NT2/D1 (cell line): Measurements from ENCODE around the gene CYTIP.

Experiments used
- SUZ12 ChIP-seq: IDR thresholded peaks from 2 replicates; pipeline ENCODE4 v1.6.1; 2011; ENCODE audit not compliant: insufficient read length, insufficient read depth; ENCODE audit errors: extremely low read depth
- YY1 ChIP-seq: IDR thresholded peaks from 2 replicates; pipeline ENCODE4 v1.6.1; 2011; ENCODE audit not compliant: insufficient read length, insufficient read depth
- ZNF274 ChIP-seq: IDR thresholded peaks from 2 replicates; pipeline ENCODE4 v1.6.1; 2011; ENCODE audit warnings: mild to moderate bottlenecking, low read depth, low read length

DNA sequence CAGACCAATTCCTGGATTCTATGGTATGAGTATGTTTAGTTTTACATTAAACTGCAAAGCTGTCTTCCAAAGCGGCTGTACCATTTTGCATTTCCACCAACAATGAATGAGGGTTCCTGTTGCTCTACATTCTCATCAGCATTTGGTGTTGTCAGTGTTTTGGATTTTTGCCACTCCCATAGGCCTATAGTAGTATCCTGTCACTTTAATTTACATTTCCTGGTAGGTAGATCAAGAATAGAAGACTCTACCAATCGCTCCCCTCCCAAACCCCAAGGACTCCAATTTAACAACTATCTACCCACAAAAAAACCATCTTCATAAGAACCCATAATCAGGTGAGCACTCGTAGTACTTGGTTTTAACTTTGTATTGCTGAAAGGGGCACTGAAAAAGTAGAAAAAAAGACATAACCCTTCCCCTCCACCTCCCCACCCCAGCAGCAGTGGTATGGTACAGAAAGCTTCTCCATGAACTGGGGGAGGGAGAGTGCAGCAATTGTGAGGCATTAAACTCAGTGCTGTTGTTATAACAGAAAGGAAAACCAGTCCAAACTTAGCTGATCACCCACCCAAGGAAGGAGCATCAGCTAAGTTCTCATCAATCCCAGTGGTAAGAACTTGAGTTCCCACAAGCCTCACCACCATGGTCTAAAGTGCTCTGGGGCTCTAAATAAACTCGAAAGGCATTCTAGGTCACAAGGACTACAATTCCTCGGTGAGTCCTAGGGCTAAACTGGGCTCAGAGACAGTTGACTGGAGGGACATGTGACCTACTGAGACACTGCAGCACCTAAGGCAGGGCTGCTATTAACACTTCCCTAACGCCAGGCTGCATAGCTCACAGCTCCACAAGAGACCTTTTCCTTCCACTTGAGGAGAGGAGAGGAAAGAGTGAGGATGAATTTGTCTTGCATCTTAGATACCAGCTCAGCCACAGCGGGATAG, 35.5 kb upstream of the CYTIP start:
- TF ChIP-seq YY1 (no peak), ZNF274 (no peak), SUZ12 (no peak)
